Activated CD4-positive, alpha-beta T cell treated with anti-CD3 and anti-CD28 coated beads, Interleukin-2, amount 50 U/mL, for 4 hours (primary cell): ENCODE data around the gene EVA1B.

ENCODE experiments used
- DNase-seq, 2 experiments: peaks; one replicate each; pipeline ENCODE4 v3.0.0-alpha.2; 2020

The EVA1B gene

DNA sequence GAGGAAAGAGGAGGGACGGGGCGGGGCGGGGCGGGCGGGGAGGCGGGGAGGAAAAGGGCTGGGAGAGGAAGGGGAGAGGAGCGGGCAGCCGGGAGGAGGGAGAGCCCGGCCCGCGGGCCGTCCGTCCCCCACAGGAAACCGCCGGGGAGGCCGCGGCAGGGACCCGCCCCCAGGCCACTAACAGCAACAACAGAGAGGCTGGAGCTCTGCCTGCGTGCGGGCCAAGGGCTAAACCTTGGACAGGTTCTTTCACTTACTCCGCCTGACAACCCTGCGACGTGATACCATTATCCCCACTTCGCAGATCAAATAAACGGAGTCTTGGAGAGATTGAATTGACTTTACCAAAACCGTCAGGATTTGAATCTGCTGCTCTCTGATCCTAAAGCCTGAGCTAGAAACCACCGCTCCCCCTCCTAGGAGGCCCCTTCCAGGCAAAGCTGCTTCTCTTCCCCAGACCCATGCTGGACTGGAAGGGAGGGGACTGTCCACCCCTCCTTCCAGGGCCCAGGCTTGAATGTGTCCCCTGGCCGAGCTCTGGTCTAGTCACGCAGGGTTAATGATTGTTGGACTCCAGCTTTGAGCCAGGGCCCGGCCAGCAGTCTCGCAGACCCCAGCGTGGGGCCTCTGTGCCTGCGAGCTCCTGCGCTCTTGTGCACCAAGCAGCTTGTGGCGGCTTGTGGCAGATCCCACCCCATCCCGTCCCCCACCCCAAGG is at the start of gene EVA1B:
EVA1B (minus strand) TSS at position 10 of the 717 bp plus-strand sequence. CDS start 608 bp downstream, outside the sequence.
- DNase-seq, result no peak

DNA sequence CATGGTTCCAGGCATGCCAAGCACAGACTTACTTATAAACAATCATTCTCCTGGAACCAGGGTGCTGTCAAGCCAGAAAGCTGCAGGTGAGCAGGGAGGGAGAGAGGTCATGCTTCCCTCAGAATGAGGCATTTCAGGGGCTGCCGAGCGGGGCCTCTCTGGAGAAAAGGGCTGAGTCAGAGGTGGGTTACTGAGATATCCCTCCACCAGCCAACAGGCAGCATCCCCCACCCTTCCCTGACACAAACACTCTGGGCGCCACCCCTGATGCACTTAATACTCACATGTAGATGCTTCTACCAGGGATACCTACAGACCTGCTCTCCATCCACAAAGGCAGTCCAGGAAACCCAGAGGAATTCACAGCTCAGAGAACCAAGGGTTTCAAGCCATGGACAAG is 49.2 kb upstream of the EVA1B start:
- no peak for DNase-seq

GRCh38 chr1:36369061-36369861 is 45.8 kb upstream of the EVA1B start:
- DNase-seq, result peak; percentile 80 to 86

- DNase-seq, result no peak
Observed at GRCh38 chr1:36367798-36368197, 44.4 kb upstream of the EVA1B start.

GRCh38 chr1:36367066-36367465 is 43.6 kb upstream of the EVA1B start:
- no peak for DNase-seq

GRCh38 chr1:36366091-36366661 is 42.7 kb upstream of the EVA1B start:
- peak; percentile 31 to 35 for DNase-seq

DNA sequence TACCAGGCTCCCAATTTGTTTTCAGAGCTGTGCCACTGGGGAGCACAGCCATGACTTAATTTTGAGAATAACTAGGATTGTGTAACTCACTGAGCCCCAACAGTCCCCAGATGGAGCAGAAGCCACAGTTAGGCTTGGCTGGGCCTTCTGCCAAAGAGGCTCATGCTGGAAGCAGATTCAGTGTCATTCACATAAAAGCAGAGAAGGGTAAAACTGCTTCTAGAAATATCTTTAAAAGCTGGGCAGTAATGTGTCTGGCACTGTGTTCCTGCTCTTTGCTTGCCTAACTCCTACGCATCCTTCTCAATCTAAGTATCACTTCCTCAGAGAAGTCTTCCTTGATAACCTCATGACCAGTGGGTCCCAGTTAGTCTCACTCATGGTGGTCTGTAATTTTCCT is 41.9 kb upstream of the EVA1B start:
- DNase-seq, result no peak

DNA sequence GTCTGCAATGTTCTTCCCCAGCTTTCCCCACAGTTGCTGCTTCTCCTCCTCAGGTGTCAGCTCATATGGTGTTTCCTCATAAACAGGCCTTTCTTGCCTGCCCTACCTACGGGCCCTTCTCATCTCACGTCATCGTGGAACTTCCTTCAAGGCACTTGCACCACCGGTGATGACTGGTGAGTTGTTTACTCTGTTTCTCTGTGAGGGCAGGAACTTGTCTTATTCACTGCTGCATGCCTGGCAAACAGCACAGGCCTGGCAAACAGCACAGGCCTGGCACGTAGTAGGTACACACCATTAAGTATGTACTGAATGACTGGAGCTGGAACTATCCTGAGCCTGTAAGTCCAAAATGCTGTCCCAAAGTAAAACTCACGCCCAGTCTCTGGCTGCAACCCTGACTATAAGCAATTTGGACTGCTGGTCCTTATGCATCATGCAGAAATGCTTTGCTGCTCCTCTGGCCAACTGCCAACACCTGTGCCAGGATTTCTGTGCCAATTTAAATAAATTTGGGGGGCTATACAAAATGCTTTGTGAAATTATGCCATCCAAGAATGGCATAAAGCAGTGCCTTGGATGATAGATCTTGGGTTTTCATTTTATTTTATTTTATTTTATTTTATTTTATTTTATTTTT is 36.6 kb upstream of the EVA1B start:
- no peak for DNase-seq

- no peak for DNase-seq
Observed at GRCh38 chr1:36359383-36359782, 35.9 kb upstream of the EVA1B start.

GRCh38 chr1:36358514-36359084 is 35.2 kb upstream of the EVA1B start:
- DNase-seq, result no peak

DNA sequence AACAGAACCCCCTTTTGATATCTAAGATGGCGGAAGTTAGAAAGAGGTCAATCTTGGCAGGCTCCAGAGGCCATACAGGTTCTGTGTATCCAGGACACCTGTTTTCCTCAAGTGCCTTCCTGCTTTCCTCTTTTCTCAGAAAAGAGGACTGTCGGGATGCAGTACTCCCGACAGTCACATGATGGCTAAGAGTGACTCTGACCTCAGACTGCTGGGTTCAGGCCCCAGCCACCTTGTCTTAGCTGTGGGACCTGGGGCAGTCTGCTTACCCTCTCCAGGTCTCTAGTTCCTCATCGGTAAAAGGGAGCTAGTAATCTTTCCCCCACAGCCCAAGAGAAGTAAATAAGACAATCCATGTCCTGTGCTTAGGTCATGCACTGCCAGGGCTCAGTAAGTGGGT is 32.4 kb upstream of the EVA1B start:
- no peak for DNase-seq

DNA sequence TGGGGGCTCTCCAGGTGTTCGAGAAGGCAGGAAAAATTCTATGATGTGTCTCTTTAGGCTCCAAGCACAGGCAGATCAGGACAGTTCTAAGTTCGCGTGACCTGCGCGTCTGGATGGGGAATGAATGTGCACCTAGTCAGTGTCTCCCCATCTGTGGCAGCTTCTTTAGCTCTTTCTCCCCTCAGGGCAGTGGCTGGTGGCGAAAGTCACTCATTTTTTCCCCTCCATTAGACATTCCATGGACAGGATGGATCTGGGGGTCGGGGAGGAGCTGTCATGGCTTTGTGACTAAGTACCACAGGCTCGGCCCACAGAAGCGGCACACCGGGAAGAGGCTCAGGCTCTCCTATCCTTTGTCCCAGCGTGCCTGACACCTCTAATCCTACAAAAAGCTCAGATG is 31.0 kb upstream of the EVA1B start:
- DNase-seq, result no peak

GRCh38 chr1:36352910-36353878 is 29.7 kb upstream of the EVA1B start:
- no peak for DNase-seq

DNA sequence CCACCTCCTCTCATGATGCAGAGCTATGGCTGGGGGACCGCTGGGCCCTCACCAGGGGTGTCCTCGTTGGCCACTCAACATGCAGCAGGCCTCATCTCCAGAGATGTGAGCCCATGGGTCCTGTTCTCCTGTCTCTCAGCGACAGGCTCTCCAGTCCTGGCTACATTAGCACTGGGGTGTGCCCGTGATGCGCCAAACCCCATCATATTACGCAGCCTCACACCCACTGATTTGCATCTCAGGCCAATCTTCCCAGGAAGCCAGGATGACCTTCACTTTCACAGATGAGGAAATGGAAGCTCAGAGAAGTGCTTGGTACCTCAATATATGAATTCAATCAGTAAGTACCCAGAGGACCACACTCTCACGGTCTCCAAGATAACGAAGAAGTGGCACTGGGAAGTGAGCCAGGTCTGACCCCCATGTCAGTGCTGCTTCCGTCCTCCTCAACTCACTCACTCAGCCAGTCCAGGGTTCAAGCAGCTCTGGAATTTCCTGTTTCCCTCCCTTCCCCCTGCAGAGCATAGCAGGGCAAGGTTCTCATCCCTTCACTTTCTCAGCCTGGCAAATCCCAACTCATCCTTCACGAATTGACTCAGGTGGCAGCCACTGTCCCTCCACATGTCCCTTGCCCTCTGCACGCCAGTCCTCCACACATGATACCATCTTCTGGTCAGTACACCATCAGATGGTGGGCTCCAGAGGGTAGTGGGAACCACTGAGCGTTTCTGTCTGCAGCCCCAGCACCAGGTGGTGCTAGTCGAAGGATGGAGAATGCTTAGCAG is 28.9 kb upstream of the EVA1B start:
- DNase-seq, result no peak

GRCh38 chr1:36351227-36351977 is 28.0 kb upstream of the EVA1B start:
- no peak for DNase-seq

DNA sequence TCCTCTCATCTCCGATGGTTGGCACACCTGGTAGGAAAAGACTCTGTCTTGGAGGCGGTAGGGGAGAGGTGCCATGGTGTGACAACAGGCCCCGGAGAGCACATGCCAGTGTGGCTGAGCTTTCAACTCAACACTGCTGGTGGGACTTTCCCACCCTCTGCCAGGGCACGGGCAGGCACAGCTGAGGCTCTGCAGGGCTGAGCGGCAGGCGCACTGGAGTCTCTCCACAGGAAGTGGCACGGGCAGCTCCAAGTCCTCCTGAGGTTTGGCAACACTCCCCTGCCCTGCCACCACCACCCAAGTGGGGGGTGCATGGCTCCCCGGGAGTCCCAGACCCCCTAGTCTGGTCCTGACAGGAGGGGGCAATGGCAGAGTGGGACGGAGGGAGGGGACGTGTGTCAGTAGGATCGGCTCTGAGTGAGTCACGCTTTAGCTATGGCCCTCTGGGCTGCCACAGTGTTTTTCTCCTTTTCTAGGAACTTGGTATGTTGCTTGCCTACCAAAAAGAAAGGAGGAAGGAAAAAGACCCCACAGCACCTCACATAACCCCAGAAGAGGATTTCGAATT is 27.3 kb upstream of the EVA1B start:
- DNase-seq, result peak; percentile 44 to 46

- DNase-seq, result no peak
Observed at GRCh38 chr1:36349839-36350238, 26.4 kb upstream of the EVA1B start.

- no peak for DNase-seq
Observed at GRCh38 chr1:36349241-36349671, 25.8 kb upstream of the EVA1B start.

- no peak for DNase-seq
Observed at GRCh38 chr1:36346741-36347370, 23.4 kb upstream of the EVA1B start.
